ENCODE results near the gene CNTN4. TPM values are rescaled to one million over a fixed set of nuclear protein-coding genes. Genes with fewer than 3 reads are reported as not detected.

CNTN4 gene
- total RNA-seq, 4 donors from 2014 or later, result 47.7 to 106 (median 83.3) TPM

DNA sequence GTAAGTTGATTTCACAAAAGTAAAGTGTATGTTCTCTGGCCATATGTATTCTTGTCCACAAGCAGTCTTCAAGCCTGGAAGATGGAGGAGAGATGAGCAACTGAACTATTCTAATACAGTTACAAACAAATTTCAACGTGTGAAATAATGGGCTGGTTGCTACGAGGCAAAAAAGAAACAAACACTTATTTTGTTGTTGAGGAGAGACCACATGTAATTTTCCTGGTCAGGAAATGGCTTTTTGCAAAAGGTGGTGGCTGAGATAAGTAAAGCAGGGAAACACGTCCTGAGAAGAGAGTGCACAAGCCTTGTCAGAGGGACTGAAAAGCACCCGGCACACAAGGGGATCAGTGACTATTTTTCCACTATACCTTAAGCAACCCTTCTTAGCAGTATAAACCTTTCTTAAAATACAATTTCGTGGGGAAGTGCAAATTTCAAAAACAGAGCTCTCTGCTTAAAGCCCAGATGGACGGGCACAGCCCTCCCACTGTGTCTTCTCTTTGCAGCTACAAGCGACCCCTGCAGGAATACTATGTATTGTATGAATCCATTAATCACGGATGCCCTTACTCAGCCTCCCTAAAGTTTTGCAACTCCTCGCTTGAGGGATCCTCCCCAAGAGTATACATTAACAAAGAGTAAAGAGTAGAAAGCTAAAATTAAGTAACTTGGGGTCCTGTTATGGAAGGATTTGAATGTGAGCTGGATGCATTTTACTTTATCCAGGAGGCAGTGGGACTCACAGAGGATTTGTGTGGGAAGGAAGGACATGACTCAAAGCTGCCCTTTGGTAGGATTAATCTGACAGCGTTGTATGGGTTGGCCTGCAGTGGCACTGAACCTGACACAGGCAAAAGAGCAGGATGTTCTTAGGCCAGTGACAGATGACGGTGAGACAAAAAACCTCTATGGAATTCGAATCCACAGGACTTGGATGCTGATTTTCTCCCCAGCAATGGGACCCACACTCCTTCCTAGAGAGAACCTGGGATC is 757.8 kb downstream of the CNTN4 start:
- DNase-seq (ENCODE audit: low spot score in 2 of 2), result no peak
- Histone ChIP-seq H3K4me3 (no peak overlapping the region), H3K4me1 (peaks cover 0 to 7% (median 2%) of the 10 kb centered on the region in 4 donors), H3K27ac (no peak overlapping the region), H3K9me3 (no peaks in the 10 kb centered on the region), H3K36me3 (no peaks in the 10 kb centered on the region), H3K27me3 (no peaks in the 10 kb centered on the region)
- TF ChIP-seq POLR2A (IDR thresholded peaks at IDR 0.05), result no peak
- no peak for TF ChIP-seq CTCF (IDR thresholded peaks at IDR 0.05)
- TF ChIP-seq EP300 (IDR thresholded peaks at IDR 0.05), result no peak
- WGBS, 2 donors, result 60 to 61% methylated on average over 12 of the region's 12 CpGs

GRCh38 chr3:2860626-2861025 is 762.0 kb downstream of the CNTN4 start:
- WGBS, 2 donors, result 72 to 99% methylated on average over 2 of the region's 2 CpGs
- Histone ChIP-seq H3K27me3 (no peaks in the 10 kb centered on the region), H3K27ac (no peak overlapping the region), H3K4me3 (no peak overlapping the region), H3K36me3 (no peaks in the 10 kb centered on the region), H3K9me3 (no peaks in the 10 kb centered on the region), H3K4me1 (no peaks in the 10 kb centered on the region)
- TF ChIP-seq CTCF (IDR thresholded peaks at IDR 0.05) (no peak), POLR2A (IDR thresholded peaks at IDR 0.05) (no peak)
- DNase-seq (ENCODE audit: low spot score in 2 of 2), result no peak

GRCh38 chr3:2861120-2861519 is 762.5 kb downstream of the CNTN4 start:
- H3K27ac ChIP-seq, result no peak overlapping the region
- whole genome bisulfite sequencing, 2 donors, result 72 to 83% methylated on average over 1 of the region's 1 CpG
- TF ChIP-seq EP300 (IDR thresholded peaks at IDR 0.05) (no peak), CTCF (IDR thresholded peaks at IDR 0.05) (no peak), POLR2A (IDR thresholded peaks at IDR 0.05) (no peak)

DNA sequence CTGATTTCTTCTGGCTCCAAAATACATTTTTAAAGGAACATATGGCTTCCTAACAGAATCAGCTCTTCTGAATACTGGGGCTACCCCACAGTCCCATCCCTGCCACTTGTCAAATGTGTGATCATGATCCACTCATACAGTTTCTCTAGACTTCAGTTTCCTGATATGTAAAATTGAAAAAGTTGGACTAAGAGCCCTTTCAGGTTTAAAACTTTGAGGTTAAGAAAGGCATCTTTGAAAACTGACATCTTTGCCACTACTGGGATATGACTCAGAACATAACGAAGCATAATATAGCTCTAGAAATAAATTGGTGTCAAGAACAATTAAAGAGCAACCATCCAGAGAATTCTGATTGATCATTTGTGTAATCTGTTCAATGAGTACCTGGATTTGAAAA is 763.3 kb downstream of the CNTN4 start:
- no peak for TF ChIP-seq EP300 (IDR thresholded peaks at IDR 0.05)
- TF ChIP-seq POLR2A (IDR thresholded peaks at IDR 0.05), result no peak
- TF ChIP-seq CTCF (IDR thresholded peaks at IDR 0.05), result no peak
- H3K27ac ChIP-seq, result no peak overlapping the region

More at GRCh38 chr3:2861120-2861519, 762.5 kb downstream of the CNTN4 start:
- Histone ChIP-seq H3K36me3 (no peaks in the 10 kb centered on the region), H3K4me3 (no peak overlapping the region), H3K4me1 (no peaks in the 10 kb centered on the region), H3K27me3 (no peaks in the 10 kb centered on the region), H3K9me3 (no peaks in the 10 kb centered on the region)
- DNase-seq (ENCODE audit: low spot score in 2 of 2), result no peak

GRCh38 chr3:2862366-2862765 is 763.7 kb downstream of the CNTN4 start:
- H3K27ac ChIP-seq, result no peak overlapping the region
- no peaks in the 10 kb centered on the region for H3K27me3 ChIP-seq
- no peaks in the 10 kb centered on the region for H3K9me3 ChIP-seq
- WGBS, 2 donors, result 61 to 71% methylated on average over 1 of the region's 1 CpG
- H3K4me3 ChIP-seq, result no peak overlapping the region
- TF ChIP-seq POLR2A (IDR thresholded peaks at IDR 0.05) (no peak), CTCF (IDR thresholded peaks at IDR 0.05) (no peak), EP300 (IDR thresholded peaks at IDR 0.05) (no peak)
- no peaks in the 10 kb centered on the region for H3K4me1 ChIP-seq
- H3K36me3 ChIP-seq, result no peaks in the 10 kb centered on the region
- no peak for DNase-seq (ENCODE audit: low spot score in 2 of 2)

More for the DNA sequence above, 763.3 kb downstream of the CNTN4 start:
- 80 to 83% methylated on average over 1 of the region's 1 CpG for WGBS, 2 donors
- Histone ChIP-seq H3K36me3 (no peaks in the 10 kb centered on the region), H3K4me3 (no peak overlapping the region), H3K9me3 (no peaks in the 10 kb centered on the region), H3K27me3 (no peaks in the 10 kb centered on the region), H3K4me1 (no peaks in the 10 kb centered on the region)
- DNase-seq (ENCODE audit: low spot score in 2 of 2), result no peak

All from tibial nerve (tissue), 4 donors.